GM19395 (cell line): ENCODE data around the gene TRAF2.
"Not testable (repeated sequence)": the region's sequence is repeated elsewhere in the genome, so short reads cannot be mapped to it uniquely, and the experiment has no call there.

Experiments
- ATAC-seq: cut with Tn5 transposase; IDR thresholded peaks from one replicate; pipeline ENCODE4 v1.9.1; 2021; ENCODE audit warnings: mild to moderate bottlenecking, moderate library complexity; ENCODE audit not compliant: unreplicated experiment

TRAF2 gene

GRCh38 chr9:136857581-136858412 lies 28.5 kb upstream of the TRAF2 start:
- ATAC-seq: no peak

- ATAC-seq: no peak
Measured at GRCh38 chr9:136858452-136858843, 27.9 kb upstream of the TRAF2 start.

DNA sequence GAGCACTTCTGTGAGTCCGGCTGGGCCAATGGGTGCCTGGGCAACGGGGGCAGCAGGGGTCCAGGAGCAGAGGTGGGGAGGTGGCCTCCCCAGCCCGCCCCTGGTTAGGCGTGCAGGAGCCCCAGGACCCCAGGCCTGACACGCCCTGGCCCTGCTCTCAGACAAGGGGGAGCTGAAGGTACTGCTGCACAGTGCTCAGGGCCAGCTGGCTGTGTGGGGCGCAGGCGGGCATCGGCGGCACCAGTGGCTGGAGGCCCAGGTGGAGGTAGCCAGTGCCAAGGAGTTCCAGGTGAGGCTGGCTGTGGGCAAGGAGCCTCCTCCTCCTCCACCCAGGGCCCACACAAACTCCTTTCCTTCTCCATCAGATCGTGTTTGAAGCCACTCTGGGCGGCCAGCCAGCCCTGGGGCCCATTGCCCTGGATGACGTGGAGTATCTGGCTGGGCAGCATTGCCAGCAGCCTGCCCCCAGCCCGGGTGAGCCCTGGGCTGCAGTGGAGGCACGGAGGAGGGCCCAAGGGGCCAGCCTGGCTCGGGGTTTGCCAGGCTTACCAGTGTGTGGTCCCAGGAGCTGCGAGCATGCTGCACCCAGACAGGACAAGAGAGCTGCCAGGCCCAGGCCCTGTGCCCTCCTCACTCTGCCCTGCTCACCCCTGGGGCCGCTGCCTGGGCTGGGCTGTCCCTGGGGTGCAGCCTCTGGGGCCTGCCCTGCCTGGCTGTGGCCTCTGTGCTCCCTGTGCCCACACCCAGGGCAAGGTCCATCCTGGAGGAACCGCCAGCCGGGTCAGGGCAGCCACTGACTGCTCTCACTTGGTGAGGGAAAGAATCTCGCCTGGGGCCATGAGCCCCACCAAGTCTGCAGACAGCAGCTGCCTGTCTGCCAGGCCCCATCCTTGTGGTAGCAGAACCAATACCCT lies 27.2 kb upstream of the TRAF2 start:
- ATAC-seq: no peak

GRCh38 chr9:136860529-136860928 lies 25.8 kb upstream of the TRAF2 start:
- ATAC-seq: no peak

- no peak for ATAC-seq
Measured at GRCh38 chr9:136860933-136861873, 25.1 kb upstream of the TRAF2 start.

GRCh38 chr9:136861874-136862457 lies 24.4 kb upstream of the TRAF2 start:
- ATAC-seq: no peak

DNA sequence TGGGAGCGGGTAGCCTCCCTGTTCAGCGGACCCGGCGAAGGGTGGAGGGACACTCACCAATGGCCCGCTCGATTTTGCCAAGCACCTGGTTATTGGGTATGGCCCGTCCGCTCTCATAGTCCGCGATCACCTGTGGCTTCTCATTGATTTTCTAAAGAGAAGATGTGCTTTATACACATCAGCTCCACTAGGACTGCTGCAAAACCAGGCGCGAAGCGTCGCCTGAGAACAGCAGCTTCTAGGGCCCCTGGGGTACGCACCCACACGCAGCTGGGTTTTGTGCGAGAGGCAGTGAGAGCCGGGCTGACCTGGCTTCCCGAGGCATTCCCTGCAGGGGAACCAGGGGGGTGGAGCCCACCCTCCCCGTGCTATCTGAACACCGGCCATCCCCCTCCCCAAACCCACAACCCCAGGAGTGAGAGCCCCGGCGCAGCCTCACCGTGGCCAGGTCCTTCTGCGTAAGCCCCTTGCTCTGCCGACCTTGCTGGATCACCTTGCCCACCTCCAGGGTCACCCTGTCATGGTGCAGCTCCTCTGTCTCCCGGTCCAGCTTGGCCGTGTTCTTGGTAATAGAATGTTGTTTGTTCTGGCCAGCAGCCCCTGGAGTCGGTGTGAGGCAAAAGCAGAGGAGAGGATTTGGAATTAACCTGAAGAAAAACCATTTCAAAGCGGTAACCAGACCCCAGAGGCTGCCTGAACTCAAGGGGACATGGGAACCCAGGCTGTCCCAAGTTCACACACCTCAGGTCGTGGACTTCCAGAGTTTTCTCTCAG lies 23.3 kb upstream of the TRAF2 start:
- no peak for ATAC-seq

DNA sequence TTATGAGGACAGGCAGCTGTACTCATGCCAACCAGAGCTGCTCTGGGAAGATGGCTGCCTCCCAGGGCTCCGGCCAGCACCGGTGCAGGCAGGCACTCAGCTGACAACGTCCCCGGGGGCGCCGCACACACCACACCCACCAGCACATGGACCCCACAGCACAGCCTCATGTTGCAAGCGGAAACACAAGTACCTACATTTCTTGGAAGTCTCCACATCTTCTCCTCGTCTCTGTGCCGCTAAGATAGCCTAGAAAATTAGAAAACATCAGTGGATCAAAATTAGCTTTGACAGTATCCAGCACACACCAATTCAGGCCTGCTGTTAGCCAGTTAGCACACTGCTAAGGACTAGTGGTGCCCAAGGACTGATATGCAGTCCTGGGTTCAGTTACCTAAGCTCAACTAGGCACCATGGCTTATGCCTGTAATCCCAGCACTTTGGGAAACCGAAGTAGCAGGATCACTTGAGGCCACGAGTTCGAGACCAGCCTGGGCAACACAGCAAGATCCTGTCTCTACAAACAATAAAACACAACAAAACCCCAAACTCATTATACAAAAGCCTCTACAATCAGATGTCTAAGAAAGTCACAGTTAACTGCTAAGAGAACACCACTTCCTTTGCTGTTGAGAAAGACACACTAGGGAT lies 22.6 kb upstream of the TRAF2 start:
- ATAC-seq: no peak

GRCh38 chr9:136865041-136865767 lies 21.1 kb upstream of the TRAF2 start:
- no peak for ATAC-seq

- ATAC-seq: no peak
Measured at GRCh38 chr9:136865768-136866103, 20.6 kb upstream of the TRAF2 start.

DNA sequence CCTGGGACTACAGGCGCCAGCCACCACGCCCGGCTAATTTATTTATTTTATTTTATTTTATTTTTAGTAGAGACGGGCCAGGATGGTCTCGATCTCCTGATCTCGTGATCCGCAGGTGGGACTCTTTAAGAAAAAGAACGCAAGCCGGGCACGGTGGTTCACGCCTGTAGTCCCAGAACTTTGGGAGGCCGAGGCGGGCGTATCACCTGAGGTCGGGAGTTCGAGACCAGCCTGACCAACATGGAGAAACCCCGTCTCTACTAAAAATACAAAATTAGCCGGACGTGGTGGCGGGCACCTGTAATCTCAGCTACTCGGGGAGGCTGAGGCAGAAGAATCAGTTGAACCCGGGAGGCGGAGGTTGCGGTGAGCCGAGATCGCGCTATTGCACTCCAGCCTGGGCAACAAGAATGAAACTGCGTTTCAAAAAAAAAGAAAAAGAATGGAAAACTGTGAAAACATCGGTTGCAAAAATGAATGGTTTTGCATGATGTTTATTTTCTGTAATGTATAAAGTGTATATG lies 19.4 kb upstream of the TRAF2 start:
- not testable (repeated sequence) for ATAC-seq

- no peak for ATAC-seq
Measured at GRCh38 chr9:136867480-136867879, 18.8 kb upstream of the TRAF2 start.

- ATAC-seq: no peak
Measured at GRCh38 chr9:136867917-136868316, 18.4 kb upstream of the TRAF2 start.

DNA sequence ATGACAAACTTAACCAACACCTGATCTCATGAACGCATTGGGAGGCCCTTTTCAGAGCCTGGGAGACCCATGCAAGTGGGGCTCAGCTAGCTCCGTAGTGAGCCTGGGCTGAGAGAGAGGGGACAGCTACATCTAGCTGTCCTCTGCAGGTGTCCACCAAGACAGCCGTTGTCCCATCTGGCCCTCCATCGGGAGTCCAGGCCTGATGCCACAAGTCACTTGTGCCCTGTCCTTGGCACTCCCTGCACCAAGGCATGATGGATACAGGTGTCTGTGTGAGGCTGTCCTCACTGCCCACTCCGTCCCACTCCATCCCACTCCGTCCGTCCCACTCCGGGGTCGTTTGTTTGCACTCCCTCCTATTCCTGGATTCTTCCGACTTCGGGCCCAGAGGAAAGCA lies 17.7 kb upstream of the TRAF2 start:
- no peak for ATAC-seq

DNA sequence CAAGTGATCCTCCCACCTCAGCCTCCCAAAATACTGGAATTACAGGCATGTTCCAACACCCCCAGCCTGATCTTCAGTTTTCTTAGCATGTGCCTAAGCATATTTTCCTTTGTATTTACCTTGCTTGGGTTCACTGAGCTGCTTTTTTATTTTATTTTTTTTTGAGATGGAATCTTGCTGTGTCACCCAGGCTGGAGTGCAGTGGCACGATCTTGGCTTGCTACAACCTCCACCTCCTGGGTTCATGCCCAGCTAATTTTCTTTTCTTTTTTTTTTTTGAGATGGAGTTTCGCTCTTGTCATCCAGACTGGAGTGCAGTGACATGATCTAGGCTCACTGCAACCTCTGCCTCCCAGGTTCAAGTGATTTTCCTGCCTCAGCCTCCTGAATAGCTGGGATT lies 16.7 kb upstream of the TRAF2 start:
- ATAC-seq: not testable (repeated sequence)

DNA sequence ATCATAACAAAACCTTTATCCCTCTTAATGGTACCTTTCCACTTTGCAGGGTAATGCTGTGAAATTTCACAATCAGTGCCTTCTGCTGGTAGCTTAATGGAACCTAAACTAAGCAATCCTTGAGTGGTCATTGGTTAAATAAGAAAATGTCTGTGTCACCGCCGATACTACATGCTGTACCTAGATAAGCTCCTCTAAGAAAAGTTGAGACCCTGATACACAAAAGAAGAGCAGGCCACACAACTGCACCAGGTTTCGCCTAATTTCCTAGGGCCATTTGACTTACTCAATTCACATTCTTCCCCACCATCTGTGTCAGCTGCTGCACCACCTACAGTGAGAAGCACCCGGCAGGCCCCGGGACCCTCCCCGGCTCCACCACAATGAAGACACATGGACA lies 11.2 kb upstream of the TRAF2 start:
- no peak for ATAC-seq

GRCh38 chr9:136876476-136876875 lies 9.8 kb upstream of the TRAF2 start:
- ATAC-seq: no peak

DNA sequence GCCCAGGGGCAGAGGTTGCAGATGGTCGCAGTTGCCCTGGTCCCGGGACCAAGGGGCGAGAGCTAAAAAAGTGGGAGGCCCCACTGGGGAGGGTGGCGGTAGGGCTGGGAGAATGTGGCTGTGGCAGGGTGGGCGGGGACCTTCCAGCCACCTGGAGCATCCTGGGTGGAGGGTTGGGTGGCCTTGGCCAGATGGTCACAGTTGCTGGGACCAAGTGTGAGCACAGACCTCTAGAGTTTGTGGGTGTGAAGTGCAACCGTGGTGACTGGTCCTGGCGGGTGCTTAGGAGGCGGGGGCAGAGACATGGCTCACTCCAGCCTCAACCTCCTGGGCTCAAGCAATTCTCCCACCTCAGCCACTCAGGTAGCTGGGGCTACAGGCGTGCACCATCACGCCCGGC lies 5.7 kb upstream of the TRAF2 start:
- ATAC-seq: no peak
